RPMI8226 (cell line): ENCODE data around the gene TRIM50.
"Not testable (repeated sequence)": the region's sequence is repeated elsewhere in the genome, so short reads cannot be mapped to it uniquely, and the experiment has no call there.

Experiments
- DNase-seq: peaks from one replicate; pipeline ENCODE4 v3.0.0-alpha.2; 2015

Gene TRIM50

GRCh38 chr7:73311421-73311820 lies 16.5 kb downstream of the TRIM50 start:
- not testable (repeated sequence) for DNase-seq

GRCh38 chr7:73308665-73309214 lies 19.1 kb downstream of the TRIM50 start, which contains the start of gene NSUN5:
Gene NSUN5, minus strand, starts transcription at chr7:73308826. Its CDS starts 36 bp downstream, at chr7:73308790.
- peak; percentile 98 for DNase-seq

- DNase-seq: peak; percentile 69
These were observed 19.7 kb downstream of the TRIM50 start for GRCh38 chr7:73308074-73308664.

- no peak for DNase-seq
These were observed 20.4 kb downstream of the TRIM50 start for GRCh38 chr7:73307436-73307835.

GRCh38 chr7:73304612-73305387 lies 23.1 kb downstream of the TRIM50 start:
- not testable (repeated sequence) for DNase-seq

- DNase-seq: no peak
These were observed 23.8 kb downstream of the TRIM50 start for GRCh38 chr7:73304071-73304470.

GRCh38 chr7:73303546-73303945 lies 24.3 kb downstream of the TRIM50 start:
- DNase-seq: no peak

GRCh38 chr7:73302846-73303245 lies 25.0 kb downstream of the TRIM50 start:
- DNase-seq: not testable (repeated sequence)

GRCh38 chr7:73301108-73301507 lies 26.8 kb downstream of the TRIM50 start:
- not testable (repeated sequence) for DNase-seq

- DNase-seq: not testable (repeated sequence)
These were observed 28.1 kb downstream of the TRIM50 start for GRCh38 chr7:73299812-73300211.

- not testable (repeated sequence) for DNase-seq
These were observed 30.2 kb downstream of the TRIM50 start for GRCh38 chr7:73297706-73298105.

GRCh38 chr7:73297235-73297634 lies 30.6 kb downstream of the TRIM50 start:
- DNase-seq: not testable (repeated sequence)

GRCh38 chr7:73277210-73277609 lies 50.7 kb downstream of the TRIM50 start:
- DNase-seq: not testable (repeated sequence)

- not testable (repeated sequence) for DNase-seq
These were observed 60.1 kb downstream of the TRIM50 start for GRCh38 chr7:73267813-73268212.

- not testable (repeated sequence) for DNase-seq
These were observed 61.0 kb downstream of the TRIM50 start for GRCh38 chr7:73266719-73267368.
